PFSK-1 (cell line): ENCODE data around the gene GINS1.

Experiments
- FOXP2 ChIP-seq: optimal IDR thresholded peaks from 2 replicates; pipeline ENCODE3; 2011; ENCODE audit warnings: borderline replicate concordance, control low read depth, inconsistent platforms; ENCODE audit not compliant: insufficient read depth; ENCODE audit errors: extremely low read length, extremely low read depth
- POLR2AphosphoS5 ChIP-seq: IDR thresholded peaks from 2 replicates; pipeline ENCODE4 v1.6.1; 2012; ENCODE audit warnings: low read depth, mild to moderate bottlenecking, control low read depth, low read length, moderate library complexity
- SIN3A ChIP-seq: IDR thresholded peaks from 2 replicates; pipeline ENCODE4 v1.6.1; 2012; ENCODE audit warnings: mild to moderate bottlenecking, low read length, moderate library complexity, borderline replicate concordance; ENCODE audit not compliant: insufficient read depth
- TAF1 ChIP-seq: IDR thresholded peaks from 2 replicates; pipeline ENCODE4 v1.6.1; 2012; ENCODE audit warnings: low read length, control low read depth, borderline replicate concordance; ENCODE audit not compliant: insufficient read depth
- TF ChIP-seq, protein P1 (sequence below), 2 experiments: IDR thresholded peaks; 2 replicates each; pipeline versions ENCODE4 v1.6.1 to v1.8.0; 2011 to 2012; ENCODE audit warnings: low read depth in 2 of 2, low read length in 2 of 2, control low read depth in 1 of 2, inconsistent platforms in 1 of 2, mild to moderate bottlenecking in 1 of 2, moderate library complexity in 1 of 2; ENCODE audit not compliant: insufficient read depth in 1 of 2

Gene GINS1

GRCh38 chr20:25467441-25467840, 60.0 kb downstream of the GINS1 start:
- TF ChIP-seq, protein P1, sequence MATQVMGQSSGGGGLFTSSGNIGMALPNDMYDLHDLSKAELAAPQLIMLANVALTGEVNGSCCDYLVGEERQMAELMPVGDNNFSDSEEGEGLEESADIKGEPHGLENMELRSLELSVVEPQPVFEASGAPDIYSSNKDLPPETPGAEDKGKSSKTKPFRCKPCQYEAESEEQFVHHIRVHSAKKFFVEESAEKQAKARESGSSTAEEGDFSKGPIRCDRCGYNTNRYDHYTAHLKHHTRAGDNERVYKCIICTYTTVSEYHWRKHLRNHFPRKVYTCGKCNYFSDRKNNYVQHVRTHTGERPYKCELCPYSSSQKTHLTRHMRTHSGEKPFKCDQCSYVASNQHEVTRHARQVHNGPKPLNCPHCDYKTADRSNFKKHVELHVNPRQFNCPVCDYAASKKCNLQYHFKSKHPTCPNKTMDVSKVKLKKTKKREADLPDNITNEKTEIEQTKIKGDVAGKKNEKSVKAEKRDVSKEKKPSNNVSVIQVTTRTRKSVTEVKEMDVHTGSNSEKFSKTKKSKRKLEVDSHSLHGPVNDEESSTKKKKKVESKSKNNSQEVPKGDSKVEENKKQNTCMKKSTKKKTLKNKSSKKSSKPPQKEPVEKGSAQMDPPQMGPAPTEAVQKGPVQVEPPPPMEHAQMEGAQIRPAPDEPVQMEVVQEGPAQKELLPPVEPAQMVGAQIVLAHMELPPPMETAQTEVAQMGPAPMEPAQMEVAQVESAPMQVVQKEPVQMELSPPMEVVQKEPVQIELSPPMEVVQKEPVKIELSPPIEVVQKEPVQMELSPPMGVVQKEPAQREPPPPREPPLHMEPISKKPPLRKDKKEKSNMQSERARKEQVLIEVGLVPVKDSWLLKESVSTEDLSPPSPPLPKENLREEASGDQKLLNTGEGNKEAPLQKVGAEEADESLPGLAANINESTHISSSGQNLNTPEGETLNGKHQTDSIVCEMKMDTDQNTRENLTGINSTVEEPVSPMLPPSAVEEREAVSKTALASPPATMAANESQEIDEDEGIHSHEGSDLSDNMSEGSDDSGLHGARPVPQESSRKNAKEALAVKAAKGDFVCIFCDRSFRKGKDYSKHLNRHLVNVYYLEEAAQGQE (IDR thresholded peaks at IDR 0.05; ENCODE audit: insufficient read depth in 1 of 2, low read depth in 2 of 2, low read length in 2 of 2), result no peak
- TF ChIP-seq FOXP2 (no peak), POLR2AphosphoS5 (no peak), TAF1 (no peak), SIN3A (no peak)

GRCh38 chr20:25468126-25469075, 60.9 kb downstream of the GINS1 start:
- TF ChIP-seq FOXP2, result no peak
- no peak for TF ChIP-seq TAF1
- TF ChIP-seq, protein P1 (IDR thresholded peaks at IDR 0.05; ENCODE audit: insufficient read depth in 1 of 2, low read depth in 2 of 2, low read length in 2 of 2), result no peak
- no peak for TF ChIP-seq SIN3A
- TF ChIP-seq POLR2AphosphoS5, result no peak

- TF ChIP-seq, protein P1 (IDR thresholded peaks at IDR 0.05; ENCODE audit: insufficient read depth in 1 of 2, low read depth in 2 of 2, low read length in 2 of 2), result no peak
- TF ChIP-seq TAF1, result no peak
- no peak for TF ChIP-seq FOXP2
- TF ChIP-seq SIN3A, result no peak
- TF ChIP-seq POLR2AphosphoS5, result no peak
Observed at GRCh38 chr20:25469558-25469957, 62.1 kb downstream of the GINS1 start.

DNA sequence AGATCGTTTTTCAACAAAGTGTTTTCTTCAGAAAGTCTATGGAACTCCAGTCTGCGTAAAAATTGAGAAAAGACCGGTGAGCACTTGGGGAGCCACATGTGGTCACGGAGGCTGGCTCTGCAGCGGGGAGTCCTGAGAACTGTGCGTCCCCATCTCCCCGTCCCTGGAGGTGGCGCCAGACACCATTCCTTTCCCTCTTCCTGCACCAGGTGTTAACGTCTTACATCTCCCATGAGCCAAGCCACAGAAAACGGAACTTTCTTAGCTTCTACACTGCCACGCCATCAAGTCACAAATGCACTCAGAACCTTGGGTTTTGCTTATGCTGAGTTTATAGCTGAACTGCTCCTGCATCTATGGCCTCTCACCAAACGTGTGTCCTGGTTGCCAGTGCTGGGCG, 62.6 kb downstream of the GINS1 start:
- TF ChIP-seq POLR2AphosphoS5 (no peak), SIN3A (no peak), FOXP2 (no peak), TAF1 (no peak)
- TF ChIP-seq, protein P1 (IDR thresholded peaks at IDR 0.05; ENCODE audit: insufficient read depth in 1 of 2, low read depth in 2 of 2, low read length in 2 of 2), result no peak

DNA sequence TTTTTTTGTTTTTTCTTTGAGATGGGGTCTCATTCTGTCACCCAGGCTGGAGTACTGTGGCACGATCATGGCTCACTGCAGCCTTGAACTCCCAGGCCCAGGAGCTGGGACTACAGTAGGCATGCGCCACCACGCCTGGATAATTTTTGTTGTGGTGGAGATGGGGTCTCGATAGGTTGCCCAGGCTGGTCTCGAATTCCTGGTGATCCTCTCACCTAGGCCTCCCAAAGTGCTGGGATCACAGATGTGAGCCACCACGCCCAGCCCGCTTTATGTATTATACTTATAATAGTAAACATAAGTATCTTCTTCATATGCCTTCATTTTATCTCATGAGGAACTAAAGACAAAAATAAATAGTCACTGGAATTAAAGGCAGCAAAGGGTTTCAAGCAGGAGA, 63.5 kb downstream of the GINS1 start:
- TF ChIP-seq POLR2AphosphoS5 (no peak), TAF1 (no peak), FOXP2 (no peak), SIN3A (no peak)
- TF ChIP-seq, protein P1 (IDR thresholded peaks at IDR 0.05; ENCODE audit: insufficient read depth in 1 of 2, low read depth in 2 of 2, low read length in 2 of 2), result no peak
